HG02840 (cell line): Measurements from ENCODE around the gene SLIT3.

Experiments used
- ATAC-seq: cut with Tn5 transposase; IDR thresholded peaks from one replicate; pipeline ENCODE4 v1.9.1; 2021; ENCODE audit warnings: mild to moderate bottlenecking, moderate library complexity, moderate number of reproducible peaks; ENCODE audit not compliant: unreplicated experiment, low FRiP score

Gene SLIT3

DNA sequence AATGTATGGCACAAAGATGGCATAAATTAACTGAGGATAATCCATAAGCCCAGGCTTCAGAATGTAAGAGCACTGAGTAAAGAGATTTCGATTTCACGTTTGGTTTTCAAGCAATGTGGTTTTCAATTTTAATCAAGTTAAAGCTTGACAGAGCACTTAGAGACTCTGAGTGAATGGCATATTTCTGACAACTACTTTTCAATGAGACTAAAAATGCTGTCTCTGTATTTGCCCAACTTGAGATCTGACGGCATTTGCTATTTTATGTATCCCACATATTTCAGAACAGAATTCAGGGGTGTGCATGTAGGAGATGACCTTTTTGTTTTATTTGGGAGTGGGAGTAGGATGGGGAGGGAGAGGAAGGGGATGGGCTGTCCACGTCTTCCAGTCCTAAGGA lies 441.5 kb downstream of the SLIT3 start:
- ATAC-seq = no peak

DNA sequence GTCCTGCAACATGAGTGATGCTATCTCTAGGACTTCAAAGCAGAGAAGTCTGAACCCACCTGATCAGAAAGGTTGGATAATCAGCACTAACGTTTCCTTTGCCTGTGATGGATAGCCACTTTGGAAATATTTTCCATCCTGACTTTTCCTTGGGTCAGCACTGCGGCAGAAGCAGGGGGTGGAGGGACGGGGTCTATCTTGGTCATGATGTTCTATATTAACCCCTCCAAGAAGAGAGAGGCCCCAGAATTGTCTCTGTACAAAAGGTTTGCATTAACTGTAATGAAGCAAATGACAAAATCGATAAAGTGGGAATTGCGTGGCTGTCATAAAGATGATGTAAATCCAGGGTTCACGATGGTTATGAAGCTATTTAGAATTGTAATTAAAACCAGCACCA lies 441.9 kb downstream of the SLIT3 start:
- ATAC-seq = no peak

DNA sequence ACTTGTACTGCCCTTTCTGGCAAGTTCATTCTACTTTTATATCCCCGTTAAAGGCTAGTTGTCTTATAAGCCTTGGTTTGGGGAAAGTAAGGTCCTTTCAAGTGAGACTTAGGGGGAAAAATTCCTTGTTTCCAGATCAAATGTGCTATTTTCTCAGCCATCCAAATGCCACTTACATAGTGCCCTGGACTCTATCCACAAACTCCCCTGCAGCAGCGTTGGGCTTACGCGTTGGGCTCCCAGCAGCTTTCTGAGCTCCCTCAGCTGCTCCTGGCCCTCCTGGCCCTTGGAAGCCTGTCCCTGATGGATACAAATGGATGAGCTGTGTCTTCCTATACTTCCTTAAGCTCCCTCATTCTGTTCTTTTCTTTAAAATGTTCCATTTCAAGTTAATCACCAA lies 442.6 kb downstream of the SLIT3 start:
- no peak for ATAC-seq

DNA sequence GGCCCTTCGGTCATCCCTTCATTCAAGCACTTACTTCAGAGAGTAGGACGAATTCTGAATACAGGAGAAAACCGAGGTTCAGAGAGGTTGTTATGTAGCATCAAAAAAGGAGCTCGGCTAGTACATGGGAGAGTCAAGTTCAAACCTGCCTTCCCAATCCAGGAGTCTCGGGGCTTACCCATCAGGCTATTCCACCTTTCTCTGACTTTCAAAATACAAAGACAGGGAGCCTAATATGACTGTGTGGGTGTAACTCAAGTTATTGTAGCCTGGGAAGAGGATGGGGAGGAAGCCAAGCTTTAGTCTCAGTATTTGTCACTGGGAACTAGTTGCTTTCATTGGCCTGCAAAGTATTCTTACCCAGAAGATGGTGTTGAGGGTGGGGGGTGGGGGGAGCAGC lies 447.0 kb downstream of the SLIT3 start:
- no peak for ATAC-seq

DNA sequence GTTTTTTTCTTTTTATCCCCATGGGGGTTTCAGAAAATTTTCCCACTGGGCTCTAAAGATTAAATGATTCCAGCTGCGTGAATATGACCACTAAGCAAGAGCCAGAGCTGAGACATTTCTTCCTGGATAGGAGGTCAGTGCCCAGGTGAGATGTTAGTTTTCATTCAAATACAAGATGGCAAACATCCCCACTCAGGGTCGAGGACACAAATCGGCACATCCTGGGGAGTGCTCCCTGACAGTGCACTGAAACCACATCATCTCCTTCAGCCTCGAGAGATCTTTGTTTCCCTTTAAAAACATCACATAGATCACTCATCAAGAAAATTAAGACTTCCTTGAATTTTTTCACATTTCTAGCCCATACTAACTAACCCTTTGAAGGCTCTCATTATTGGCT lies 448.6 kb downstream of the SLIT3 start:
- ATAC-seq = no peak

DNA sequence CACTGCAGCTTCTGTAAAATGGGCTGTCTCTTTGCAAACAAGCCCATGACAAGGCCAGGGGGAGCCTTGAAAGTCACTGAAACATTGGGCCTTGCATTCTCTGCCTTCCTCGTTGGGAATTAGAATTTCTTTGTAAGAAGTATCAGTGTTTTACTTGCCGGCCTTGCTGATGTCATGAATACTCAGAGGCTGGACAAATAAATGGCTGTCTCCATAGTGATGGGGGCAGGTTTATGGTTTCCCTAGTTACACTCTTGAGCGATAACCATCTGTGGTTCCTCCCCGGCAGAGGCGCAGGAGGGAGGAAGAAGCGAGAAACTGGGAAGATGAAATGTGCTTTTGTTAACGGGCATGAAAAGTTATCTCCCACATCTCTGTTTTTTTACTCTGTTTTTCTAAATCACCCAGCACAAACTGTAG lies 449.0 kb downstream of the SLIT3 start:
- ATAC-seq = no peak

DNA sequence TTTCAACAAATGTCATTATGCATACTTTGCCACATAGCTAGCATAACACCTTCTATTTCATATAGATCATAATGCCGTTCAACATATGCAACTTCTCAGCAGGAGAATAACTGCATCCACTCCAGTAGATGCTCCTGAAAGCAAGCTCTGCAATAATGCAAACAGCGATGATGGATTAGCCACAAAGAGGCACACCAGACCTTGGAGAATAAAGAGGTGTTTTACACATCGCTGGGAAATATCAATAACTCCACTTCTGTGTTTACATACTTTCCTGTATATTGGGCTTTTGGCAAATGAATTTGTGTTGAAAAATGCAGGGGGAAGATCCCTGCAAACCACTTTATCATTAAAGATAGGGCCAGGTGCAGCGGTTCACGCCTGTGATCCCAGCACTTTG lies 450.3 kb downstream of the SLIT3 start:
- no peak for ATAC-seq

DNA sequence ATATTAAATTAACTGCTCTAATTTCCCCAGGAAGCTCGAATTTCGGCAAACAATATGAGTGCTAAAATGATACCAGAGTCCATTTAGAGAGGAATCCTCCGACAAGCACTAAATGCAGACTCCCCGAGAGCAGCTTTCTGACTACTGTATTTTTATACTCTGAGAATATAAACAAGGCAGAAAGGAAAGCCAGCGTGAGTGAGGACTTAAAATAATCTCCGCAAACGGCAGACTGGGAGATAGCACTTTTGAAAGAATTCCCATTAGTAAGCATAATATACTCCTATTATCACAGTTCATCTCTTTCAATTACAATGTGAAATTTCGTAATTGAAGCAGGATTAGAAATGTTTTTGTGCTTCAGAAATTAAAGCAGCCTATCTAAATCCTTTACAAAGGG lies 452.4 kb downstream of the SLIT3 start:
- ATAC-seq = no peak

DNA sequence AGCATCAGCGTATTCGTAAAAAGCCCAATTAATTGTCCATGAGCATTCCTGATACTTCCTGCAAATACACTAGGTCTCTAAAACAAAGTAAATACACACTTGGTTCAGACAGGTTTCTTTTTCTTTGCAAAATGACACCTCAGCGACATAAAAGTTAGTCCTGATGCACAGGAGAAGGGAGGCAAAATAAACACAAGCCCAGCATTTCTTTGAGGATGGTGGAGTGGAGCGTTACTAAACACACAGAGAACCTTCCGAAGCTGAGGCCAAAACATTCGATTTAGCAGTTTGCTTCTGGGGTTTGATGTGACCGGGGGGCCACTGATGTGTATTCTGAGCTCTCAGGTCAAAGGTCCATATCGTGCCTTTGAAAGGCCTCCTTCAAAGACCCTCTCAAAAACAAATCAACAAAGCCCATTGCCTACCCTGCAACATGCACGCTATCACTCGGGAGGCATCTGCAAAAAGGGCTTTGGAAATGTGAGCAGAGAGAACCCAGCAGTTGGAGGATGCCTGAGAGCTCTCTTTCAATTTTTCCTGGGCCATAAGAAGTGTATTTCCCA lies 453.3 kb downstream of the SLIT3 start:
- no peak for ATAC-seq

DNA sequence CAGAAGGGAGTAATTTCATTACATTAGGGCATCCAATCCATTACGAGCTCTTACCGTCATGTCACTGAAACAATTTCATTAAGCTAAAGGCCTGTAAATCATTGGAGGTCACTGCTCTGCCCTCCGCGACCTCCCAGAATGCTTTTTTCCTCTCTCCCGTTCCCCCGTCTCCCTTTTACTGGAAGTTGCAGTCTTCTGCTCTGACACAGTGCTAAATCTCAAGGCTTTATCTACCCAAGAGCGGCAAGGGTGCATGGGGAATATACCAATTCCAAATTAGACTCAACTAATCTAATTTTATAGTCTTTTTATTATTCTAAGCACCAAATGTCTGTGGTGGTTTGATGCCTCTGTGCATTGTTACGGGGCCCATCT lies 456.0 kb downstream of the SLIT3 start:
- ATAC-seq = no peak

DNA sequence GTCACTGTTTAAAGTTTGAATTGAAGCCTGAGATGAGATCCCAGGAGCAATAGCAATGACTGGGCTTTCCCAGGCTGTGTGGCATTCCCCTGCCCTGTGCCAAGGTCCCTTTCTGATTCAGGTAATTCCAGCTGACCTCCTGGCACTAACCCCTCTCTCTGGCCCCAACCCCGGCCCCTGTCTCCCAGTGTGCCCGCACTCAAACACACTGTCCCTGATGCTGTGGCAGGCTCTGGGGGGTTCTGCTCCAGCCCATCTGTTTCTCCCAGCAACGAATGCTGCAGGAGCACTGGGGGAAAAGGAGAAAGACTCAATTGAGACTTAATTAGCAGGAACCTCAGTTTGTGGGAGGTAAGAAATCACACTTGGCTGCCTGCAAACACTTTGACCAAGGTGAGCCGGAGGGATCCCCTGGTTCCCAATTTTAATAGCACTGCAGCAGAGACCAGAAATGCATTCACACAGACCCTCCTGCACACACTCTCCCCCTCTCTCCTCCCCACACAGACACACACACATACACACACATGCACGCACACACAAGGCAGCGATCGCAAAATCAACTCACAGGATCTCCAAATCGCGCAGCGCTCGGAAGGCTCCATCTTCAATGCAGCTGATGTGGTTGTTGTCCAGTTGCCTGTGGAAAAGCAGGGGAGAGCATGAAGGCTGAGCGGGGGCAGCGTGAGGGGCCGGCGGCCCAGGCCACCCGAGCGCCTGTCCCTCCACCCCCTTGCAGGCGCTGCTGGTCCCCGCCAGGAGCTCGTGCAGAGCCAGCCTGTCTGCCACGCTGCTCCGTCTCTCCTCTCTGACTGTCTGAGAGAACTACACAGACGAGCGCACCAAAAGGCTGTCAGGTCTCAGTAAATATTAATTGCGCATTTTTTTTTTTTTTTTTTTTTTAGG lies 456.7 kb downstream of the SLIT3 start:
- no peak for ATAC-seq

DNA sequence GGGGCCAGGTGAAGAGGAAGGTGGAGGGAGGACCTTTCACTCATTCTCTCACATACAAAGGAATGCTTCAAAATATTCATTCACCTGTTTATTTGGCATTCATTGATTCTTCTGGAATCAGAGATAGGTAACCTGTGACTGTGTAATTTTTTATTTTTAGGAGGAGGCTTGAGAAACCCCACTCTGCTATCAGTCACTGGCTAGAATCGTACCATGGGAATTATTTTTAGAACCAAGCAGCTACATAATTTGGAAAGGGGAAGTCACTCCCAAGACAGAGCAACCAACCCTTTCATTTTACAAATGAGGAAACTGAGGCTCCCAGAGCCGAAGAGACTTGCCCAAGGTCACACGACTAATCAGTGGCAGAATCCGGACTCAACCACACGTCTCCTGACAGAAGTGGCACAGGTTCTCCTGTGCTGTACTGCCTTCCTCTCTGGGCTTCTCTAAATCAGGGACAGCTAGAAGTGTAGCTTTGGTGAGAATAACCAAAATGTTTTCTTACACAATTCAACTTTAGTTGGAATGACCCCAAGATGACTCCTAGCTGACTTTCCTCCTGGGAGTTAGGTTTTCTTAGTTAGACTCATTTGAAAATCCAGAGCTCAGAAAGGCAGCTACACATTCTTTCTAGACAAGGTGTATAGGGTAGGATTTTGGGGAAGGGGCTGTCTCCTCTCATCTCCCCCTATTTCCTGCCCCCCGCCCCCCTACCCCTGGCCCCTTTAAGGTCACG lies 457.5 kb downstream of the SLIT3 start:
- no peak for ATAC-seq

DNA sequence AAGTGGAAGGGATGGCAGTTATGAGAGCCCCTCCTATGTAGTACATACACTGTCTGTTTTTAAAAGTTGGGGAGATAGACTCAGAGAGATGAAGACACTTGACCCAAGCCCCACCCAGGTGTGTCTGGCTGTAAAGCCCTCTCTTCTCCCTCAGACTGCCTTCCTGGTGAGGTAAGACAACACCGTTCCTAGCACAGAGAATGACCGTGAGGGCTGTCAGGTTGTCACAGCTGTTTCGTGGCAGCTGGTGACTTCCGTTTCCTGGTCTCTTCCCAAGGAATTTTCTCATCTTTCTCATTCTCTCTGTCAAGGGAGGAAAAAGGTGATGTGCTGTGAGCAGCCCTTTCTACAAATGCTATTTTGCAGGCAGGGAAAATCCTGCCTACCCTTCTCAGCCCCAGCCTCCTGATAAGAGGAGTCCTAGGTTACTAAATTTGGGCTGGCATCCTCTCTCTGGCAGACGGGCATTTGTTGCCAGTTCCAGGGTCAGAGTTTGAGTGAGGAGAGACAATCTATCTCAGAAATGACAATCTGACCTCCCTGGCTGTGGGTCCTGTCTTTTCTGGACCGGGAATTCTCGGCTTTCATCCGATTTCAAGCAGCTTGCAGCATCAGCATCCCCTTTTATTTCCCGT lies 458.3 kb downstream of the SLIT3 start:
- no peak for ATAC-seq

DNA sequence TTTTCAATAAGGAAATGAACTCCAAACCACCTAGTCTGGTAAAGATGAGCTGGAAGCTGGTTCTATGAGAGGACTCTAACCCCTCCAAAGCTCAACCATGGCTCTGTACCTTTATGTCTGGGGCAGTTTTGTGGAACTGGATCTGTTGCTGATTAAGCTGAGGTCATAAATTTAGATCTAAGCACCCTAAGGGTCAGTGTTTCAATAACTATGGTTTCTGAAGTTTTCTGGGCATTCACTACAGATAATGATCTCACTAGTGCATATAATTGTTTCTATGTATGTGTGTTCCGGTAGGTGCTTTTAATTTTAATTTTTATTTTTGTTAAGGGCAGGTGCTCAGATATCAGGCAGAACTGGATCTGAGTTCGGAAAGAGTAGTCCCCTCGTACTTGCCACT lies 463.1 kb downstream of the SLIT3 start:
- no peak for ATAC-seq

DNA sequence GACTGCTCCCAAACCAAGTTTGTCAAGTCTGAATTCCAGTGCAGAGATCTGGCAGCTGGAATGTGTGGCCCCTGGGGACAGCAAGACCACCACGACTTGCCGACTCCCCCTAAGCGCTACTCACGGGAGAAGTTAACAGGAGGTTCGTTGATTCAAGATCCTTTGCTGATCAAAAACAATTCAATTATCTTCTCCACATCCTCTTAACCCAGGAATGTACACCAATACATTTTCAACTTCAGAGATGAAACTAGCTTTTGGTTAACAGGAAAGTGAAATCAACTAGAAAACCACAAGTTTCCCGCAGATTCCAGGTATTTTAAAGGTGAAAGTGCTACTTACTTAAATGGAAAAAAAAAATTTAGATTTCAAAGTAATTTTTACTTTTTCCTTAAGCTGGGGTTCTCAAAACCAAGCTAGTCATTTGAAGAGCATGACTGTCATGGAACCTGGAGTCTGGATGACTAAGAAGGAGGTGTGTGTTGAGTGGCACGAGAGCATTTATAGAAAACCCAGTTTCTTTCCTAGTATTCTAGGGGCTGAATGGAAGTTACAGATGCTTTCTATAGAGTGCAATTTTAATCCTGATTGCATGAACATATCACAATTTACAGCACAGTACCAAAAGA lies 464.2 kb downstream of the SLIT3 start:
- ATAC-seq = no peak

DNA sequence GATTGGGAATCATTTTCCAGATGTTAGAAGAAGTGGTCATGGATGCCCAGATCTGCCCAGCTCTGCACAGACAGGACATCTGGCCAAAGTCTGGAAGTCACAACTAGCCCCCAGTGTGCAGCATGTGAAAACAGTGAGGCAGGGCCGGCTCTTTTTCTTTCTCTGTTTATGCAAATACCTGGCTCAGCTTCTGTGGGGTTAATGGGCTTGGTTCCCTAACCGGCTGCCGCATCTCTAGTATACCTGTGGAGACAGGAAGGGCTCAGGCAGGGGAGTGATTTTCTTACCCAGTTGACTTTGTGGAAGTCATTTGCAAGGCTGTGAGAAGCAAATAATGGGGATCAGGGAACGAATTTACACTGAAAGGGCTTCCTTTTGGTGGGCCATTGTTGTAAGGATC lies 467.0 kb downstream of the SLIT3 start:
- ATAC-seq = no peak

DNA sequence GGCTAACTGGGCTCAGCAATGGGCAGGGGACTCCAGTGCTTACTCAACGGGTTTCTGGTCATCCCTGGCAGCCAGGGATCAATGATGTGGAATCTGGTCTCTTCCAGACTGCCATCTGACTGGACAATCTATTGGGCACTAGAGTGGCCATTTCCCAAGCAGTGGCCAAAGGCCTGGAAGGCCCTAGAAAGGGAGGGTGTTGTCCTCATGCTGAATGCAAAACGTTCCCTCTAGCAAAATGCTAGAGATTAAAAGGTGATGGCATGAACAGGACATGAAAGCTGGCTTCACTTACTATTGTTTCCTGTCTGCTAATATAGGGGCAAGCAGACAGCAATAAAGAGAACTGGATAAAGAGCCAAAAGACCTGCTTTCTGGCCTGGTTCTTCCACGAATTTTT lies 467.6 kb downstream of the SLIT3 start:
- no peak for ATAC-seq

DNA sequence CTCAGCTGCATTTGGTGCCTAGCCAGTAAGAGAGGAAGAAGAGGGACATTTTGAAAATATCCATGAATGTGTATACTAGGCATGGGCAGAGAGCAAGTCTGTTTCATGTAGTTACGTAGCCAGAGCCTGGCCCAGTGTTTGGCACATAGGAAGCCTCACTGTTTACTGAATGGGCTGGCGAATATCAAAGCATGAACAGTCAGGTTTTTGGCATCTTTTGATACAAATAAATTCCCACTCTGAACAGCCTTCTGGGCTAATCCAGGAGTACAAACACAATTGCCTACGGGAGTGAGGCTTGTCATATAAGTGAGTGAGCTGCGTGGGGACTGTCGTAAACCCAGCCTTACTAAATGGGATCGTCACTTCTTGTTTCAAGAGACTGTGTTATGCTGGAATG lies 468.6 kb downstream of the SLIT3 start:
- no peak for ATAC-seq

DNA sequence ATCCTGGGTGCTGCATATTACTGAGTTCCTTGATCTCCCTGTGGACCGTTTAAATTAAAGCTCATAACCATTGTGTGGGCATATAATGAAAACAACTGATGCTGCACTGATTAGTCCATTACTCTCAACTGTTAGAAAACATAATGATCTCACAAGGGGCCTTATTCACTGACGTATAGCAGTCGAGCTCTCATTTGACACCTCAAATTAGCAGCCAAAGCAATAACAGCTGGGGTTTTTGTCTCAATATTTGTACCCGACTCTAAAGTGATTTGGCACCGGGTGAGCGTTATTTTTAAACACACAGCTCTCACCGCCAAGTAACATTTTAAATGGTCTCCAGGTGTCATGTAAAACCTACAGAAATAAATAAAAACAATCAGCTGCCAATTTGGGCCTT lies 469.6 kb downstream of the SLIT3 start:
- ATAC-seq = no peak

DNA sequence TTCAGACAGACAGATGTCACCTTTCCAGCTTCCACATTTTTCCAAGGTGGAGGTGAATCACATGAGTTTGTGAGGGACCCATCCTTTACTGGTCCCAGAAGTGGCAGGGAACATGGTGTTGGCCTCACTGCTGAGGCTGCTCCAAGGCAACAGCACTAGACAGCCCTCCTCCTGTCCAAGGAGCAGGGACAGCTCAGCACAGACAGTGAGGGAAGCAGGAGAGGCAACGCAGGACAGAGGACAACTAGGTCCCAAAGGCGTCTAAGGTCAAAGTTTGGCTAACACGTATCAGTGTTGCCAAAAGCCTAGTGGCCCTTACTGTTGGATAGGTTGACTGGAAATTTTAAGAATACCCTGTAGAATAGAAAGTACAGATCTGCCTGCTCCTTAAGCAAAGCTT lies 470.1 kb downstream of the SLIT3 start:
- ATAC-seq = no peak

DNA sequence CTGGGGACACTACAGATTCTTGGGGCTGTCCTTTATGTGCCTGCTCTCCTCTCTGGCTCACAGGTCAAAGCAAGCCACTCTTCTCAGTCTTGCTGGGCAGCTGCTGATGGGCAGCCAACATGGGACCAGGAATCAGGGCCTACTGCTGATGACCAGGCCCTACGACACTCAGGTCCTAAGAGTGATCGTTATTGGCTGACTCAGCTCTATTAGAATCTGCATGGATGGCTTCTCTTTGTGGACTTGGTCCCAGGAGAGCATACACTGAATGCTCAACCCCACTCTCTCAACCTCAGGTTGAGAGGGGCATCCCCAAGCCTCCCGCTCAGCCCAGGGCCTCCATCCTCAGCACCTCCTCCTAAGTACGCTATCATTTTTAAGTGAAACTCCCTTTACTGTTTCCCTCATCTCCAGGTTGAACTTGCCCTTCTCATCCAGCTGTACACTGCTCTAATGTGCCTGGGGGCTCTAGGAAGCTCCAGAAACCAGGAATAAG lies 471.0 kb downstream of the SLIT3 start:
- ATAC-seq = no peak
